Stimulated activated CD8-positive, alpha-beta memory T cell treated with anti-CD3 and anti-CD28 coated beads, Interleukin-4, amount 100 ng/mL, for 24 hours (primary cell): ENCODE results near the gene MRPL16.

ENCODE experiments used
- DNase-seq: peaks from one replicate; pipeline ENCODE4 v3.0.0-alpha.2; 2020; ENCODE audit warnings: low read depth

The MRPL16 gene

DNA sequence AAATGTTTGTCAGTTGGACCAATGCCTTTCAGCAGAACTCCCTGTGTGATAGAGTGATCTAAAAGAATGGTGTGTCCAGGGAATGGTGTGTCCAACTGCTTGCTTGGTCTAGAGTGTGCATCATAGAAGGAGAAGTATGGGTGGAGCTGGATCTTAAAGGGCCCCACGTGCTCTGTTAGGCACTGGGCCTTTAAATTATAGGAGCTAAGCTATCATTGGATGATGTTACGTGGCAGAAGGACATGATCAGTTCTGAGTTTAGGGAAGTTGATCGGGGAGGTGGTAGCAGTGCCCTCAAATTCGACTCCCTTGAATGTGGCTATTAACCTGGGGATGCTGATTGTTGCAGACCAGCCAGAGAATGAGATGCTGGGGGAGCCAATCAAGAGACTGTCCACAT is 39.0 kb downstream of the MRPL16 start:
- no peak for DNase-seq

DNA sequence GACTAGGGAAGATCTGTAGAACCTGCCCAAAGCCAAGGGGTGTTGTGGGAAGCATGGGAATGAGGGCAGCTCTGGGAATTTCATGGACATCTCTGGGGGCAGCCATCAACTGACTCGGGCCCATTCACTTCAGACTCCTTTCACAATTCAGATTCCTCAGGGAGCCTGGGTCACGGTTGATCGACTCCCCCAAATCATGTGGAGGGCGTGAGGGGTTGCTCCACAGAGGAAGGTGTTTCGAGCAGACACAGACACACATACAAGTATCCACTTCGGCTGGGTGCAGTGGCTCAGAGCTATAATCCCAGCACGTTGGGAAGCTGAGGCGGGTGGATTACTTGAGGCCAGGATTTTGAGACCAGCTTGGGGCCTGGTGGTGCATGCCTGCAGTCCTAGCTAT is 39.7 kb downstream of the MRPL16 start:
- no peak for DNase-seq

DNA sequence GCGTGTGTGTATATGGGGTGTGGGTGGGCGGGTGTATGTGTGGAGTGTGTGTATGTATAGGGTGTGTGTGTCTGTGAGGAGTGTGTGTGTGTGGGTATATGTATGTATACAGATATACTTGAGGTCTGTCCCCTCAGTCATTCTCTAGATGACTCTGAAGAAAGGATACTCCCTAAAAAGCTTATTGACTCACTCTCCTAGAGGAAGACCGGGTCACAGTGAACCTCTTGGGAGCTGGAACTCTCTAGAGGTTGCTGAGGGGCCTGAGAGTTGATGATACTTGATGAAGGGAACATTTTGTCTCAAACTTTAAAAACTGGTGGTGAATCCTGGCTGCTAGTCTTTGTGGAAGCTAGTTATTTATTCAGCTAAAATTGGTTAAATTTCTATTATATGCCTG is 40.3 kb downstream of the MRPL16 start:
- DNase-seq: no peak

DNA sequence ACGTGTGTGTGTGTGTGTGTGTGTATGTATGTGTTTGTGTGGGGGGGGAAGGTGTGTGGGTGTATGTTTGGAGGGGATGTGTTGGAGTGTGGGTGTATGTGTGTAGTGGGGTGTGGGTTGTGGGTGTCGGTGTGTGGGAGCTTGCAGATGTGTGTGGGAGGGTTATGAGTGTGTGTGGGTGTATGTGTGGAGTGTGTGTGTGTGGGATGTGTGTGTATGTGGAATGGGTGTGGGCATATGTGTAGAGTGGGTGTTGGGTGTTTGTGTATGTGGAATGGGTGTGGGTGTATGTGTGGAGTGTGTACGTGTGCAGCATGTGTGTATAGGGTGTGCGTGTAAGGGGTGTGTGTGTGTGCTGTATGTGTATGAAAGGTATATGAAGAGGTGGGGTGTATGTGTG is 40.8 kb downstream of the MRPL16 start:
- DNase-seq: no peak

DNA sequence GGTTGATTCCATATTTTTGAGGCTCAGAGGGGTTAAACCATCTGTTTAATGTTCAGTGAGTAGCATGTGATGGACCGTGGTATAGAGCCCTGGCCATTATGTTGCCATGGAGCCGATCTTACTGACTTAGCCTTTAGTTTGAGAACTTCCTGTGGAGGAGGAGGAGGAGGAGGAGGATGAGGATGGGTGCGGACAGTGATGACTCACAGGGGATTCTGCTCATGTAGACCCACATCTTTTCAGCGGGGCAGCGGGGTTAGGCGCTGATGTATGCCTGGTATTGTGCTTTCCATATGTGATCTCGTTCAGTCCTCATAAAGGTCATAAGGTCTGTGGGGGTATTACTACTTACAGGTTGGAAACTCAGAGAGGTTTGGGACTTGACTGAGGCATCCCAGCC is 41.5 kb downstream of the MRPL16 start:
- no peak for DNase-seq

DNA sequence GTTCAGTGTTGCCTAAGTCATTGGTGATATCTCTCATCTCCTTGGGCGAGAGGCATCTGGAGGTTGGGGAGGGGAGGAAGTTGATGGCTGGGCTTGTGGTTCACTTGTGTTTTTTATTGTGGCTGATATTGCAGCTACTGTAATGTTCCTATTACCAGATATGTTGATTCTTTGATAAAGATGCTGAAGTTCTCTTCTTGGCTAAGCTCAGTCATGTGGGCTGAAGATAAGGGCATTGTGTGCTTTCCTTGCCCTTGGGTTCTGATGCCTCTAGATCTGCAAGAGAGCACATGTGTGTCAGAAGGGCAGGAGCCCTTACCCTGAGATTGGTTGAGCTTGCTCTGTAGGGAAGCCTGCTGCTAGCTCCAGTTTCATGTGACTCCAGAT is 43.4 kb downstream of the MRPL16 start:
- DNase-seq: no peak

DNA sequence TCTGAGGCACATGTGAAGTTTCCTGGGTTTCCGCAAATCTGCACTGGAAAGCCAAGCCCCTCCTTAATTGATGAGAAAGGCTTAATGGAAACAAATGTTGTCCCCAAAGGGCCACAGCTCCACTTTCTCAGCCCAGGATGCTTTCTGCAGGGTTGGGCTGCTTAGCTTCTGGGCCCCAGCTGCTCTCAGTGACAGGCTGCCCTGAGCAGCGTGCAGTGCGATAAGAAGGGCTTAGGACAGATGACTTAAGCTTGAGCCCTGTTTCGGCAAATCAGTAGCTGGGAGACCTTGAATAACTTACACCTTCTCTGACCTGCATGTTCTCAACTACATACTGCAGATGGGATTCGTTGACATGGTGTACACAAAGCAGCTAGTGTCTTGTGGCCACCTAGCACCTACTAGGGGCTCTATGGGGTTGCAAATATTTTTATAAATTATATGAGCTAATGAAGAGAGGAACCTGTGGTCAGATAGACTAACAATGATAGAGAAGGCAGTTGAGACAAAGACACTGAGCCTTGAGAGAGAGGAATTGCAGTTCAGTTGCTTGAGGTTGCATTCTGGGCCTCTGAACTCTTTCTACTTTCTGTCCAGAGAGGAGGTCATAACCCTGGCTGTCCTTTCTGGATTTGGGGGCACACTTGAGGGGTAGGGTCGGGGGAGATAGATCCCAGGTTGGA is 43.9 kb downstream of the MRPL16 start:
- DNase-seq: no peak

DNA sequence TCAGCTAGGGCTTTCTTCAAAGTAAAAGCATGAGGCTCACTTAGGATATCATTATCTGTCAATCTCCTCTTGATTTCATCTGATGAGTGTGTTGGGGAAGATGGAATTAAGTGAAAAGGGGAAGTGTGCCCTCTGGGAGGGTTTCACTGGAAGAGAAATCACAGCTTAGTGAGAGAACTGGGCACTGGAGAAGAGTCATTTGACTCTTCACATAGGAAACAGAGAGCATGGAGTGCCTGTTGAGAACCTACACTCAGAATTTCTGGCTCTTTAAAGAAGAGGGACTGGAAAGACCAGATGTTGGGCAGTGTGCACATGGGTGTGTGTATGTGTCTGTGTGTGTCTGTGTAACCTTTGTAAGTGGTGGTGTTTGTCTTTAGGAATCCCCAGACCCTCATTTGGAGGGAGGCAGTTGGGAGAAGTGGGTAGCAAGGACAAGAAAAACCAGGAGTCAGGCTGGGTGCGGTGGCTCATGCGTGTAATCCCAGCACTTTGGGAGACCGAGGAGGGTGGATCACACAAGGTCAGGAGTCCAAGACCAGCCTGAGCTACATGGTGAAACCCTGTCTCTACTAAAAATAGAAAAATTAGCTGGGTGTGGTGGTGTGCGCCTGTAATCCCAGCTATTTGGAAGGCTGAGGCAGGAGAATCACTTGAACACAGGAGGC is 45.4 kb downstream of the MRPL16 start:
- no peak for DNase-seq

DNA sequence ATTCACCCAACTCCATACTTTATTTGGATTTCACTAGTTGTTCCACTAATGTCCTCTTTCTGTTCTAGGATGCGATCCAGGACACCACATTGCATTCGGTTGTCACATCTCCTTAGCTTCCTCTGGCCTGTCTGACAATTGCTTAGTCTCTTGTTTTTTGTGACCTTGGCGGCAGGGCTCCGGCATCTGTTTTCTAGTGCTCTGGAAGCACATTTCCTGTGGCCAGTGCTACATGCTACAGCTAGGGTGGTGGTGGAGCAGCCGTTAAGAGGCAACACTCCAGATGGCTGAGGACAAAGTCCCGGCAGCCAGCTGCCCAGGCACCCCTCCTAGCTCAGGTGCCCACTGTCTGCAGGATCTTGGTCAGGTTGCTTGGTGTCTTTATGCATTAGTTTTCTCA is 48.6 kb downstream of the MRPL16 start:
- no peak for DNase-seq

DNA sequence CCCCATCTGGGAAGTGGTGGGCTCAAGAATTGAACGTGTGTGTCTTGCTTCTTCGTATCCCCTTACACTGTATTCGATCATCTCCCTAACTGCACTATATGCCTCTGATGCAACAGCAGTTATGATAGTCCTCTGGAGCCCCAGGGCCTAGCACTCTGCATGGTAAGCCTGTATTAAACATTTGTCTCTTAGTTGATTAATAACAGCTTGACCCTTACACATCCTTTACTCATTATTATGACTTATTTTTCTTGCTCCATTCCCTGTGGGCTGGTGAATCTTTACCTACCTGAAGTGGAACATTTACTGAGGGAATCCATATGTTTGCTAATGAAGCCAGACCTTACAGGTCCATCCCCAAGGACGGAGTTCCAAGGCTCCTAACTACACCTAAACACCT is 49.8 kb downstream of the MRPL16 start:
- no peak for DNase-seq

DNA sequence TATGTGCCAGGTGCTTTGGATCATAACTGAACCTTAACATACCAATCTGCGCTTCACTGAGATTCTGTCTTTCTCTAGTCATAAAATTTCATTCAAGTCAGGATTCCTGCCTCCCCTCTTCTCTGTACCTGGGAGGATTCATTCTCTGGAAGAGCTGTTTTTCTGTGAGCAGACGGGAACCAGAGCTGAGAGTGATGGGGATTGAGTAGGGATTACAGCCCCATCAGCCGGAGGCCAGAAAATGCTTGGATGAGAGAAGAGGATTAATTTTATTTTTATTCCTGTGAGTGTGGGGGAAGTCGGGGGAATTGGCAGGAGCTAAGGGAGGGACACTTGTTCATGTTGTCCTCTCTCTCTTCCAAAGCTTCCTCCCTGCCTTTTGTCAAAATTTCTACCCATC is 50.7 kb downstream of the MRPL16 start:
- DNase-seq: no peak

DNA sequence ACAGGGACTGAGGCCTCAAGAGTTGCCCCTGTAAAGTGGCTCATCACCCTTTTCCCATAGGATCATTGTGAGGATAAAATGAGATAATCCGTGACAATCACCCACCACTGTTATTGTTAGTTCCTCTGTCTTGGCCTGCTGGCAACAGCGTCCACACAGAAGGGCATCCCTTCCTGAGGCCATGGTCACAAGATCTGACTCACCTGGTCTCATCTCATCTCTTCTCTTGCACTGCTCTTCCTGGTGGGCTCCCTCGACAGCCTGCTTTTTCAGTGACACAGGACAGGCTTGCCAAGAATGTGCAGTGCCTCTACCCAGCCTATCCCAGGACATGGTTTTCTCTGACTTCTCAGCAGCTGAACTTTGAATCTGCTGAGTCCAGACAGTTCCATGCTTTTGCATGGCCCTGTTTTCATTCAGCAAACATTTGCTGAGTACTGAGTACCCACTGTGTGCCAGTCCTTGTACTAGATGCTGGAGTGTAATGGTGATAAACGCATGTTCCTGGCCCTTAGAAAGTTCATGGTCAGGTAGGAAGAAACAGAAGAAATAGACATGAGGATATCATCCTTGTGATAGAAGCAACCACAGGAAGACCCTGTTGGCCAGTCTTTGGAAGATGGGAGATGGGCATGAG is 52.1 kb downstream of the MRPL16 start:
- DNase-seq: no peak

DNA sequence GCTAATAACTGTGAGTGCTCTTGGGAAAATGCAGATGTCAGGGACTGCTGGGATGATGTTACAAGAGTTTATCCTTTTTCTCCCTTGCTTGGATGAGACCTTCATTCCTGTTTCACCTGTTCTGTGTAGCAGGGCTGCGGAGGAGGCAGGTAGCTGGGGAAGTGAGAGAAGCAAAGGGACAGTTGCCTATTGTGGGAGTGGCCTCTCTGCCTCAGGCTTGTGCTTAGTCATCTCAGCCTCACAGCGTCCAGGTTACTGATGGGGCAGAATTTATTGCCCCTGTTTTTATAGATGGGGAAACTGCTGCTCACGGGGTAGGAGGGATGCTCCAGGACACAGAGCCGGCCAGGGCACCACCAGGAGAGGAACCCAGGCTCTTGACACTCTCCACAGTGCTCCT is 53.7 kb downstream of the MRPL16 start:
- no peak for DNase-seq

DNA sequence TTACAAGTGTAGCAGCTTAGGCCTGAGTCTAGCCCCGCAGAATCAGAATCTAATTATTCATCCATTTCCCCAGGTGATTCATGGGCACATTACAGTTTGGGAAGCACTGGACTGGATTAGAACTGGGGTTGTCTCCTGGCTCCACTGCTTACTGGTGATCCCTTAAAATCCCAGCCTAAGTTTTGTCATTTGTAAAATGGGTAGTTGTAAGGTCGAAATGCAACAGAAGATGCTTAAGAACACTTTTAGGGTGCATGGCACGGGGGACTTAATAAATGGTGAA is 54.1 kb downstream of the MRPL16 start:
- DNase-seq: no peak
